ENCODE data around the gene ELF1.
"Not testable (repeated sequence)": the region's sequence is repeated elsewhere in the genome, so short reads cannot be mapped to it uniquely, and the experiment has no call there.

ELF1 gene

DNA sequence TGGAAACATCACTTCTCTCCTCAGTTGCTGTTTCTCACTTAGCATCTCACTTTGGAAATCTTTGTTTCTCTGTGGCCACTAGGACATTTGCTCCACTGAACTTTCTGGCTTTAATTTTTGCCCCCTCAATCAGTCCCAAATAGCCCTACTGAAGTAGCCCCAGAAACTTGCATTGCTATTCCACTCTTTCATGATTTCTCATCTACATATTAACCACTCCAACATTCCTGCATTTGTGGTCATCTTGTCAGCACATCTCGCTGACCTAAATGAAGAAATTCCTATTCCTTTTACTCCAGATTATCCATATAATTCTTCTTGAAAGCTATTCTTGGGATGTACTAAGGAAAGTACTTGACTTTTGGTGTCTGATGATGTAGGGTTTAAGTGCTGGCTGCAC is 134.9 kb downstream of the ELF1 start:
- H2BK12ac ChIP-seq (ENCODE audit: low read length in 2 of 2); H3K4me2 ChIP-seq (ENCODE audit: low read length, poor library complexity, severe bottlenecking); H3K18ac ChIP-seq (ENCODE audit: low read depth in 1 of 2, low read length in 2 of 2); DNase-seq; H4K8ac ChIP-seq (ENCODE audit: low read length); H2AFZ ChIP-seq (ENCODE audit: low read depth, low read length); H2BK5ac ChIP-seq (ENCODE audit: low read depth, low read length, poor library complexity, severe bottlenecking); H3K9ac ChIP-seq (ENCODE audit: low read length); H3K27ac ChIP-seq (ENCODE audit: low read length, poor library complexity, severe bottlenecking); H3K14ac ChIP-seq (ENCODE audit: low read length in 2 of 2); H3K9me3 ChIP-seq (ENCODE audit: control insufficient read depth, low read length); H2BK15ac ChIP-seq (ENCODE audit: low read depth, poor library complexity, severe bottlenecking); H2BK120ac ChIP-seq (ENCODE audit: low read depth, low read length); H2AK5ac ChIP-seq (ENCODE audit: low read length, severe bottlenecking); H3K27me3 ChIP-seq (ENCODE audit: control insufficient read depth in 1 of 2, insufficient read depth in 1 of 2, low read length in 2 of 2); H3K4ac ChIP-seq (ENCODE audit: low read depth in 1 of 2, low read length in 2 of 2); H3K23ac ChIP-seq (ENCODE audit: low read length in 2 of 2); H3K4me3 ChIP-seq (ENCODE audit: insufficient read depth in 1 of 2, low read depth in 1 of 2, low read length in 2 of 2); H4K91ac ChIP-seq (ENCODE audit: low read length); H3K36me3 ChIP-seq (ENCODE audit: control insufficient read depth in 1 of 2, insufficient read depth in 2 of 2, low read depth in 1 of 2, low read length in 2 of 2): not testable (repeated sequence)
- Histone ChIP-seq H3K79me1 (replicated peaks; ENCODE audit: low read length, poor library complexity, severe bottlenecking) (peaks cover 11% of the 10 kb centered on the region), H3K4me1 (ENCODE audit: control insufficient read depth, insufficient read depth, low read depth, low read length) (peaks cover 11% of the 10 kb centered on the region)
- WGBS, result no CpG with 5 or more reads among the region's 1 CpG
